ENCODE data around the gene NAAA.

GRCh38 chr4:75985116-75985515, 44.3 kb upstream of the NAAA start:
- TF ChIP-seq, protein P1, sequence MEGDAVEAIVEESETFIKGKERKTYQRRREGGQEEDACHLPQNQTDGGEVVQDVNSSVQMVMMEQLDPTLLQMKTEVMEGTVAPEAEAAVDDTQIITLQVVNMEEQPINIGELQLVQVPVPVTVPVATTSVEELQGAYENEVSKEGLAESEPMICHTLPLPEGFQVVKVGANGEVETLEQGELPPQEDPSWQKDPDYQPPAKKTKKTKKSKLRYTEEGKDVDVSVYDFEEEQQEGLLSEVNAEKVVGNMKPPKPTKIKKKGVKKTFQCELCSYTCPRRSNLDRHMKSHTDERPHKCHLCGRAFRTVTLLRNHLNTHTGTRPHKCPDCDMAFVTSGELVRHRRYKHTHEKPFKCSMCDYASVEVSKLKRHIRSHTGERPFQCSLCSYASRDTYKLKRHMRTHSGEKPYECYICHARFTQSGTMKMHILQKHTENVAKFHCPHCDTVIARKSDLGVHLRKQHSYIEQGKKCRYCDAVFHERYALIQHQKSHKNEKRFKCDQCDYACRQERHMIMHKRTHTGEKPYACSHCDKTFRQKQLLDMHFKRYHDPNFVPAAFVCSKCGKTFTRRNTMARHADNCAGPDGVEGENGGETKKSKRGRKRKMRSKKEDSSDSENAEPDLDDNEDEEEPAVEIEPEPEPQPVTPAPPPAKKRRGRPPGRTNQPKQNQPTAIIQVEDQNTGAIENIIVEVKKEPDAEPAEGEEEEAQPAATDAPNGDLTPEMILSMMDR (IDR thresholded peaks at IDR 0.05 in 8 of 11, conservative IDR thresholded peaks at IDR 0.05 in 3 of 11): no peak
- TF ChIP-seq POLR2AphosphoS5 (IDR thresholded peaks at IDR 0.05) (no peak), POLR2A (IDR thresholded peaks at IDR 0.05) (no peak)
